ENCODE results near the gene SNX5.

Gene SNX5

GRCh38 chr20:17941087-17941825 is 27.3 kb downstream of the SNX5 start:
- in situ Hi-C loops (cut with MboI; ENCODE audit: low sequenced_read_pairs) = no loop called here

- in situ Hi-C loops (cut with MboI; ENCODE audit: low sequenced_read_pairs) = no loop called here
Observed at GRCh38 chr20:17940224-17940971, 28.2 kb downstream of the SNX5 start.

GRCh38 chr20:17939622-17940223 is 28.9 kb downstream of the SNX5 start:
- in situ Hi-C loops (cut with MboI; ENCODE audit: low sequenced_read_pairs) = no loop called here

- in situ Hi-C loops (cut with MboI; ENCODE audit: low sequenced_read_pairs) = no loop called here
Observed at GRCh38 chr20:17938871-17939619, 29.5 kb downstream of the SNX5 start.

GRCh38 chr20:17936761-17937732 is 31.5 kb downstream of the SNX5 start:
- in situ Hi-C loops (cut with MboI; ENCODE audit: low sequenced_read_pairs) = no loop called here

GRCh38 chr20:17936286-17936760 is 32.3 kb downstream of the SNX5 start:
- in situ Hi-C loops (cut with MboI; ENCODE audit: low sequenced_read_pairs) = no loop called here

- in situ Hi-C loops (cut with MboI; ENCODE audit: low sequenced_read_pairs) = no loop called here
Observed at GRCh38 chr20:17935761-17936160, 32.8 kb downstream of the SNX5 start.

- in situ Hi-C loops (cut with MboI; ENCODE audit: low sequenced_read_pairs) = no loop called here
Observed at GRCh38 chr20:17935186-17935585, 33.4 kb downstream of the SNX5 start.

- in situ Hi-C loops (cut with MboI; ENCODE audit: low sequenced_read_pairs) = no loop called here
Observed at GRCh38 chr20:17934141-17934862, 34.3 kb downstream of the SNX5 start.

GRCh38 chr20:17933711-17934110 is 34.9 kb downstream of the SNX5 start:
- in situ Hi-C loops (cut with MboI; ENCODE audit: low sequenced_read_pairs) = no loop called here

- in situ Hi-C loops (cut with MboI; ENCODE audit: low sequenced_read_pairs) = no loop called here
Observed at GRCh38 chr20:17933121-17933520, 35.5 kb downstream of the SNX5 start.

- in situ Hi-C loops (cut with MboI; ENCODE audit: low sequenced_read_pairs) = no loop called here
Observed at GRCh38 chr20:17932396-17932795, 36.2 kb downstream of the SNX5 start.

- in situ Hi-C loops (cut with MboI; ENCODE audit: low sequenced_read_pairs) = no loop called here
Observed at GRCh38 chr20:17931513-17931912, 37.1 kb downstream of the SNX5 start.

GRCh38 chr20:17928633-17929311 is 39.8 kb downstream of the SNX5 start:
- in situ Hi-C loops (cut with MboI; ENCODE audit: low sequenced_read_pairs) = no loop called here

GRCh38 chr20:17928211-17928611 is 40.4 kb downstream of the SNX5 start:
- in situ Hi-C loops (cut with MboI; ENCODE audit: low sequenced_read_pairs) = no loop called here

- in situ Hi-C loops (cut with MboI; ENCODE audit: low sequenced_read_pairs) = no loop called here
Observed at GRCh38 chr20:17925940-17926300, 42.7 kb downstream of the SNX5 start.

- in situ Hi-C loops (cut with MboI; ENCODE audit: low sequenced_read_pairs) = no loop called here
Observed at GRCh38 chr20:17925141-17925939, 43.3 kb downstream of the SNX5 start.

GRCh38 chr20:17921774-17922173 is 46.8 kb downstream of the SNX5 start:
- in situ Hi-C loops (cut with MboI; ENCODE audit: low sequenced_read_pairs) = no loop called here
